ENCODE data around the gene ZNF337.
"Not testable (repeated sequence)": the region's sequence is repeated elsewhere in the genome, so short reads cannot be mapped to it uniquely, and the experiment has no call there.

The ZNF337 gene

GRCh38 chr20:25692499-25692898 is 4.2 kb downstream of the ZNF337 start:
- DNase-seq (ENCODE audit: insufficient read length, low spot score) (no peak), FAIRE-seq (no peak)
- peak; percentile 5 for TF ChIP-seq CTCF (IDR thresholded peaks at IDR 0.05; ENCODE audit: insufficient read depth, missing control alignments)

GRCh38 chr20:25690427-25690826 is 6.2 kb downstream of the ZNF337 start:
- no peak for DNase-seq (ENCODE audit: insufficient read length, low spot score)
- no peak for FAIRE-seq
- TF ChIP-seq CTCF (IDR thresholded peaks at IDR 0.05; ENCODE audit: insufficient read depth, missing control alignments) = no peak

DNA sequence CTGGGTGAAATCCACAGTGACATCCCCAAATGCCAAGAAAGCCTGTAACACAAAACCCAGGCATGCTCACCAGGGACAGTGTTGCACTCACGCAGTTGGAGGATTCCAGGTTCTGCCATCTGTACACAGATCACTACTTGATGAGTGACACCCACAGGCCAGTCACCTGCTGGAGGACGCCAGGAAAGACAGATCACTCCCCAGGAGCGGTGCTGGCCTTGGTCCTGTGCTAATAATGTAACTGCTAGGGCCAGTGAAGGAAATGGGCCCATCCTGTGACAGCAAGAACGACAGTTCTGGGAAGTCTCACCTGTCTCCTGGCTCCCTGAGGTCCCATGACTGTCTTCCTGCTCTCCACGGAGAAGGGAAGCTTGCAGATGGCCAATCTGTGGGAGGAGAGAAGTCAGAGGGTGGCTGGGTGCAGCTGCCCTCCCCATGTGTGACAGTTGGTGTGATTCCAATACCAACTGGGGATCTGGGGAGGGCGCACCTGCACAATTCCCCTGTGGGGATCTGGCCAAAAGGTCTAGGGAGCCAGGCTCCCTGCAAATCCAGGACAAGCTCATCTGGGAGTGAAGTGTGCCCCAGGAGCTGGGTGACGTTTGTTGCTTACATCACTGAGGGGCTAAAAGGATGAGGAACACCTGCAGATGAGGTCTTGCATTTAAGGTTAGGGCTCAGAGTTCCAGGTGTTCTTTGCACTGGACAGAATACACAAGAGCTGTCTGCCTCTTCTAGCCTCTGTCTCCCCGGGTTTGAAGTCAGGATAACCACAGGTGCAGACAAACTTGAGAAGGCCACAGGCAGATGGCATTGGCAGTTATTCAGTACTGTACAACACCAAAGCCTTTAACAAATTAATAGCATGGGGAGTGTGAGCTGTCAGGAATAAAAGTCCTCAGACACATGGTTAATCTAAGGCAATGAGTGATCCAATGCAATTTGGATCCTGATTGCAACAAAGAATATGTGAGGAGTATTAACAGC is 10.3 kb downstream of the ZNF337 start:
- no peak for TF ChIP-seq CTCF (IDR thresholded peaks at IDR 0.05; ENCODE audit: insufficient read depth, missing control alignments)
- FAIRE-seq (no peak), DNase-seq (ENCODE audit: insufficient read length, low spot score) (no peak)

GRCh38 chr20:25685276-25686080 is 11.2 kb downstream of the ZNF337 start:
- DNase-seq (ENCODE audit: insufficient read length, low spot score) = no peak
- FAIRE-seq = no peak
- no peak for TF ChIP-seq CTCF (IDR thresholded peaks at IDR 0.05; ENCODE audit: insufficient read depth, missing control alignments)

DNA sequence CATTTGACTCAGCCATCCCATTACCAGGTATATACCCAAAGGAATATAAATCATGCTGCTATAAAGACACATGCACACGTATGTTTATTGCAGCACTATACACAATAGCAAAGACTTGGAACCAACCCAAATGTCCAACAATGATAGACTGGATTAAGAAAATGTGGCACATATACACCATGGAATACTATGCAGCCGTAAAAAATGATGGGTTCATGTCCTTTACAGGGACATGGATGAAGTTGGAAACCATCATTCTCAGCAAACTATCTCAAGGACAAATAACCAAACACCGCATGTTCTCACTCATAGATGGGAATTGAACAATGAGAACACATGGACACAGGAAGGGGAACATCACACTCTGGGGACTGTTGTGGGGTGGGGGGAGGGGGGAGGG is 12.8 kb downstream of the ZNF337 start:
- FAIRE-seq; DNase-seq (ENCODE audit: insufficient read length, low spot score): not testable (repeated sequence)

DNA sequence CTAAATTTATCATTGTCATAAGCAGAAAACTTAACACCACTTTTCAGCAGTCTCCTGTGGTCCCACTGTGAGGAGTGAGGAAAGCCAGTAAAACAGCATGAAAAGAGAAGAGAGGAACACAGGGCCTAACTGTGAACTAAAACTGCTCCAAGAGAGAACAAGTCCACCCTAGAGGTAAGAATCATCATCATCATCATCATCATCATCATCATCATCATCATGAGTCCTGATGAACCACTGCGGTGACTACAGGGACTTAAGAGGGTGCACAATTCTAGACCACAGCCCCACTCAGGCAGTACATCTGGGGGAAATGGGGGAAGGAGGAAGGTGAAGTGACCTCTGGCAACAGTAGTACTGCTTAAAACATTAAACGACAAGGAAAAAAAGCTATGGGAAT is 13.6 kb downstream of the ZNF337 start:
- no peak for FAIRE-seq
- TF ChIP-seq CTCF (IDR thresholded peaks at IDR 0.05; ENCODE audit: insufficient read depth, missing control alignments) = no peak
- DNase-seq (ENCODE audit: insufficient read length, low spot score) = no peak

GRCh38 chr20:25676164-25676809 is 20.4 kb downstream of the ZNF337 start:
- DNase-seq (ENCODE audit: insufficient read length, low spot score) (no peak), FAIRE-seq (no peak)
- no peak for TF ChIP-seq CTCF (IDR thresholded peaks at IDR 0.05; ENCODE audit: insufficient read depth, missing control alignments)

All from D721Med (cell line).